Metanephros (tissue), 2 donors: ENCODE results near the gene DMXL1. TPM values are rescaled to one million over a fixed set of nuclear protein-coding genes. Genes with fewer than 3 reads are reported as not detected.

Experiments
- small RNA-seq: library from RNA; depleted of rRNA; stranded (forward); fragments of <200 nt; gene quantifications from one replicate; pipeline ENCODE3, GENCODE V24; 2014; ENCODE audit warnings: low replicate concordance
- total RNA-seq: library from RNA; depleted of rRNA; stranded (reverse); fragments of >200 nt; gene quantifications from one replicate; pipeline ENCODE4 v1.2.3, GENCODE V29; 2014

Gene DMXL1
- total RNA-seq = 109 TPM

GRCh38 chr5:119070828-119071560, at the start of gene DMXL1:
Gene DMXL1 (plus strand): TSS chr5:119071087. CDS start chr5:119071570, 483 bp downstream.

Small RNA genes lying within 50 kb of the gene (small RNA-seq; reads per million reads assigned to genes)
- gene LAMTOR3P2 (not detected), gene MIR5706 (not detected), gene RNU6-701P (not detected)

Other genes with a start within 250 kb of the DMXL1 start
- 15.5 TPM for gene DTWD2, start 82.5 kb upstream of the DMXL1 start, total RNA-seq